ENCODE results near the gene PCDH12.
"Not testable (repeated sequence)": the region's sequence is repeated elsewhere in the genome, so short reads cannot be mapped to it uniquely, and the experiment has no call there.

DNA sequence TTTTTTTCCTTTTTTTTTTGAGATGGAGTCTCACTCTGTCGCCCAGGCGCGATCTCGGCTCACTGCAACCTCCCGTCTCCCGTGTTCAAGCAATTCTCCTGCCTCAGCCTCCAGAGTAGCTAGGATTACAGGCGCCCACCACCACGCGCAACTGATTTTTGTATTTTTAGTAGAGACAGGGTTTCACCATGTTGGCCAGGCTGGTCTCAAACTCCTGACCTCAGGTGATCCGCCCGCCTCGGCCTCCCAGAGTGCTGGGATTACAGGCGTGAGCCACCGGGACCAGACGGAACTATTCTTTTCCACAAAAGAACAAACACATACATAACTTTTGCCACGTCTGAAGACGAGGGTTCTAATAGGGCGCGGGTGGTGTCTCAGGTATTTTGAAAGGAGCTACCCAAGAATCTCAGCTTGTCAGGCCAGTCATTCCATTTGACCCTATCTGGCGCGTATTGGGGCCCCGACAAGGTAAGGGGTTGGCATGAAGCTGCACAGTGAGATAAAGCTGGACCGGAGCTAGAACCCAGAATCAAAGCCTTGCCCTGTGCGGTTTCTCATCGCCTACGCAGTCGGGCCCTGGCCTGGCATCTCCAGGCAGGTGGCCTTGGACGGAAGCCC is 35.1 kb downstream of the PCDH12 start:
- TF ChIP-seq, protein P1, sequence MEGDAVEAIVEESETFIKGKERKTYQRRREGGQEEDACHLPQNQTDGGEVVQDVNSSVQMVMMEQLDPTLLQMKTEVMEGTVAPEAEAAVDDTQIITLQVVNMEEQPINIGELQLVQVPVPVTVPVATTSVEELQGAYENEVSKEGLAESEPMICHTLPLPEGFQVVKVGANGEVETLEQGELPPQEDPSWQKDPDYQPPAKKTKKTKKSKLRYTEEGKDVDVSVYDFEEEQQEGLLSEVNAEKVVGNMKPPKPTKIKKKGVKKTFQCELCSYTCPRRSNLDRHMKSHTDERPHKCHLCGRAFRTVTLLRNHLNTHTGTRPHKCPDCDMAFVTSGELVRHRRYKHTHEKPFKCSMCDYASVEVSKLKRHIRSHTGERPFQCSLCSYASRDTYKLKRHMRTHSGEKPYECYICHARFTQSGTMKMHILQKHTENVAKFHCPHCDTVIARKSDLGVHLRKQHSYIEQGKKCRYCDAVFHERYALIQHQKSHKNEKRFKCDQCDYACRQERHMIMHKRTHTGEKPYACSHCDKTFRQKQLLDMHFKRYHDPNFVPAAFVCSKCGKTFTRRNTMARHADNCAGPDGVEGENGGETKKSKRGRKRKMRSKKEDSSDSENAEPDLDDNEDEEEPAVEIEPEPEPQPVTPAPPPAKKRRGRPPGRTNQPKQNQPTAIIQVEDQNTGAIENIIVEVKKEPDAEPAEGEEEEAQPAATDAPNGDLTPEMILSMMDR (IDR thresholded peaks at IDR 0.05; ENCODE audit: low read length): not testable (repeated sequence)
- not testable (repeated sequence) for TF ChIP-seq EZH2 (optimal IDR thresholded peaks at IDR 0.05; ENCODE audit: low read depth, low read length); EZH2phosphoT487 (IDR thresholded peaks at IDR 0.05; ENCODE audit: low read length)

All from MM.1S (cell line).